ENCODE results near the gene LSR.

DNA sequence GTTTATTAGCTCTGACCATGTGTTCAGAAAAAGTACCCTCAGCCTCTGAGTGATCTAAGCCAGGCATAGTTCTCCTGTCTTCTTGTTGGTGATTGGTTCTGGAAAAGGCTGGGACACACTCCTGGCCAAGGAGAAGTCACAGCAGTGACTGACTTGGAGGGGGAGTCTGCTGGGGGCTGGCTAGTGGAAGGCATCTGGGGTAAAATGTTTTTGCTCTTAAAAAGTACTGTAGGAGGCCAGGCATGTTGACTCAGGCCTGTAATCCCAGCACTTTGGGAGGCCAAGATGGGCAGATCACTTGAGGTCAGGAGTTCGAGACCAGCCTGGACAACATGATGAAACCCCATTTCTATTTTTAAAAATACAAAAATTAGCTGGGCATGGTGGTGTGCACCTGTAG lies 41.9 kb upstream of the LSR start:
- TF ChIP-seq, protein P1, sequence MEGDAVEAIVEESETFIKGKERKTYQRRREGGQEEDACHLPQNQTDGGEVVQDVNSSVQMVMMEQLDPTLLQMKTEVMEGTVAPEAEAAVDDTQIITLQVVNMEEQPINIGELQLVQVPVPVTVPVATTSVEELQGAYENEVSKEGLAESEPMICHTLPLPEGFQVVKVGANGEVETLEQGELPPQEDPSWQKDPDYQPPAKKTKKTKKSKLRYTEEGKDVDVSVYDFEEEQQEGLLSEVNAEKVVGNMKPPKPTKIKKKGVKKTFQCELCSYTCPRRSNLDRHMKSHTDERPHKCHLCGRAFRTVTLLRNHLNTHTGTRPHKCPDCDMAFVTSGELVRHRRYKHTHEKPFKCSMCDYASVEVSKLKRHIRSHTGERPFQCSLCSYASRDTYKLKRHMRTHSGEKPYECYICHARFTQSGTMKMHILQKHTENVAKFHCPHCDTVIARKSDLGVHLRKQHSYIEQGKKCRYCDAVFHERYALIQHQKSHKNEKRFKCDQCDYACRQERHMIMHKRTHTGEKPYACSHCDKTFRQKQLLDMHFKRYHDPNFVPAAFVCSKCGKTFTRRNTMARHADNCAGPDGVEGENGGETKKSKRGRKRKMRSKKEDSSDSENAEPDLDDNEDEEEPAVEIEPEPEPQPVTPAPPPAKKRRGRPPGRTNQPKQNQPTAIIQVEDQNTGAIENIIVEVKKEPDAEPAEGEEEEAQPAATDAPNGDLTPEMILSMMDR (IDR thresholded peaks at IDR 0.05 in 8 of 11, conservative IDR thresholded peaks at IDR 0.05 in 3 of 11), result no peak
- TF ChIP-seq POLR2AphosphoS5 (IDR thresholded peaks at IDR 0.05) (no peak), POLR2A (IDR thresholded peaks at IDR 0.05) (no peak)
